BLaER1 (cell line): ENCODE data around the gene EMC8.

Experiments
- H3K27ac ChIP-seq: shearing (Covaris generic); formaldehyde crosslinking; 2 replicates; pipeline ENCODE4 v1.8.1; 2022
- H3K27me3 ChIP-seq: shearing (Covaris generic); formaldehyde crosslinking; 2 replicates; pipeline ENCODE4 v1.8.1; 2022
- H3K36me3 ChIP-seq: shearing (Covaris generic); formaldehyde crosslinking; 2 replicates; pipeline ENCODE4 v1.8.1; 2022
- H3K4me1 ChIP-seq: shearing (Covaris generic); formaldehyde crosslinking; 2 replicates; pipeline ENCODE4 v1.8.1; 2022
- H3K4me2 ChIP-seq: shearing (Covaris generic); formaldehyde crosslinking; 2 replicates; pipeline ENCODE4 v1.8.1; 2022
- H3K4me3 ChIP-seq: shearing (Covaris generic); formaldehyde crosslinking; 2 replicates; pipeline ENCODE4 v1.8.1; 2022
- H3K9ac ChIP-seq: shearing (Covaris generic); formaldehyde crosslinking; 2 replicates; pipeline ENCODE4 v1.8.1; 2022
- H3K9me3 ChIP-seq: shearing (Covaris generic); formaldehyde crosslinking; 2 replicates; pipeline ENCODE4 v1.8.1; 2022
- H4K20me1 ChIP-seq: shearing (Covaris generic); formaldehyde crosslinking; 2 replicates; pipeline ENCODE4 v1.8.1; 2022
- Cebpa-rat ChIP-seq: shearing (Covaris generic); IDR thresholded peaks from 2 replicates; pipeline ENCODE4 v1.8.1; 2022

Gene EMC8

GRCh38 chr16:85799497-85800320, at the start of gene EMC8, which contains the start of gene COX4I1:
Gene EMC8, minus strand, starts transcription at chr16:85799544. Its CDS starts 249 bp downstream, at chr16:85799295.
Gene COX4I1, plus strand, starts transcription at chr16:85799695. Its CDS starts 1,511 bp downstream, at chr16:85801206.
- Histone ChIP-seq H3K4me2 (peak within 1 kb of the TSS; percentile 99), H4K20me1 (peaks cover 90% of the 10 kb centered on the region), H3K27ac (peak within 1 kb of the TSS; percentile 94), H3K4me1 (peaks cover 28% of the 10 kb centered on the region), H3K36me3 (peaks cover 67% of the 10 kb centered on the region), H3K9me3 (no peaks in the 10 kb centered on the region), H3K4me3 (peak within 1 kb of the TSS; percentile 84), H3K9ac (peak within 1 kb of the TSS; percentile 96), H3K27me3 (no peaks in the 10 kb centered on the region)
- TF ChIP-seq Cebpa-rat, result no peak

GRCh38 chr16:85848986-85849385, 49.6 kb upstream of the EMC8 start:
- Histone ChIP-seq H3K4me2 (no peak overlapping the region), H3K4me1 (peaks cover 84% of the 10 kb centered on the region), H3K27ac (no peak overlapping the region), H3K9ac (no peak overlapping the region), H3K27me3 (no peaks in the 10 kb centered on the region), H3K36me3 (no peaks in the 10 kb centered on the region), H3K9me3 (no peaks in the 10 kb centered on the region), H4K20me1 (no peaks in the 10 kb centered on the region), H3K4me3 (no peak overlapping the region)
- no peak for TF ChIP-seq Cebpa-rat

GRCh38 chr16:85847681-85848601, 48.6 kb upstream of the EMC8 start:
- Histone ChIP-seq H3K4me1 (peaks cover 75% of the 10 kb centered on the region), H3K4me3 (no peak overlapping the region), H3K27me3 (no peaks in the 10 kb centered on the region), H3K9me3 (peaks cover 2% of the 10 kb centered on the region; the same call in 1 of the 2 replicates), H3K4me2 (peak overlapping the region; percentile 85), H3K9ac (no peak overlapping the region), H4K20me1 (no peaks in the 10 kb centered on the region), H3K36me3 (no peaks in the 10 kb centered on the region), H3K27ac (peak overlapping the region; percentile 11; the same call in 1 of the 2 replicates)
- TF ChIP-seq Cebpa-rat, result no peak

GRCh38 chr16:85847036-85847435, 47.7 kb upstream of the EMC8 start:
- Histone ChIP-seq H3K4me1 (peaks cover 82% of the 10 kb centered on the region), H3K4me3 (no peak overlapping the region), H3K9ac (no peak overlapping the region), H4K20me1 (no peaks in the 10 kb centered on the region), H3K4me2 (peak overlapping the region; percentile 85), H3K36me3 (no peaks in the 10 kb centered on the region), H3K9me3 (peaks cover 5% of the 10 kb centered on the region; the same call in 1 of the 2 replicates), H3K27me3 (no peaks in the 10 kb centered on the region), H3K27ac (peak overlapping the region; percentile 53; the same call in 1 of the 2 replicates)
- TF ChIP-seq Cebpa-rat, result no peak

GRCh38 chr16:85846461-85846860, 47.1 kb upstream of the EMC8 start:
- Histone ChIP-seq H3K4me1 (peaks cover 81% of the 10 kb centered on the region), H3K36me3 (no peaks in the 10 kb centered on the region), H3K9me3 (peaks cover 5% of the 10 kb centered on the region; the same call in 1 of the 2 replicates), H3K4me3 (no peak overlapping the region), H3K9ac (no peak overlapping the region; the same call in 1 of the 2 replicates), H3K27me3 (no peaks in the 10 kb centered on the region), H4K20me1 (no peaks in the 10 kb centered on the region), H3K27ac (peak overlapping the region; percentile 53), H3K4me2 (peak overlapping the region; percentile 85)
- no peak for TF ChIP-seq Cebpa-rat

GRCh38 chr16:85845266-85845665, 45.9 kb upstream of the EMC8 start:
- TF ChIP-seq Cebpa-rat, result no peak
- H3K27ac ChIP-seq, result no peak overlapping the region
- no peaks in the 10 kb centered on the region for H4K20me1 ChIP-seq
- no peak overlapping the region for H3K4me3 ChIP-seq
- peak overlapping the region; percentile 40 for H3K4me2 ChIP-seq
- no peaks in the 10 kb centered on the region for H3K27me3 ChIP-seq
- peaks cover 5% of the 10 kb centered on the region; the same call in 1 of the 2 replicates for H3K9me3 ChIP-seq
- H3K9ac ChIP-seq, result no peak overlapping the region
- H3K36me3 ChIP-seq, result no peaks in the 10 kb centered on the region
- H3K4me1 ChIP-seq, result peaks cover 81% of the 10 kb centered on the region

GRCh38 chr16:85844786-85845185, 45.4 kb upstream of the EMC8 start:
- no peaks in the 10 kb centered on the region for H4K20me1 ChIP-seq
- H3K9me3 ChIP-seq, result peaks cover 5% of the 10 kb centered on the region; the same call in 1 of the 2 replicates
- no peaks in the 10 kb centered on the region for H3K27me3 ChIP-seq
- H3K4me2 ChIP-seq, result peak overlapping the region; percentile 40
- TF ChIP-seq Cebpa-rat, result no peak
- H3K4me1 ChIP-seq, result peaks cover 82% of the 10 kb centered on the region
- no peak overlapping the region for H3K4me3 ChIP-seq
- no peaks in the 10 kb centered on the region for H3K36me3 ChIP-seq
- H3K9ac ChIP-seq, result no peak overlapping the region
- no peak overlapping the region for H3K27ac ChIP-seq

GRCh38 chr16:85844169-85844481, 44.8 kb upstream of the EMC8 start:
- H3K27me3 ChIP-seq, result no peaks in the 10 kb centered on the region
- H3K9me3 ChIP-seq, result peaks cover 5% of the 10 kb centered on the region; the same call in 1 of the 2 replicates
- H3K27ac ChIP-seq, result no peak overlapping the region
- H3K4me1 ChIP-seq, result peaks cover 82% of the 10 kb centered on the region
- no peak for TF ChIP-seq Cebpa-rat
- no peaks in the 10 kb centered on the region for H4K20me1 ChIP-seq
- no peak overlapping the region for H3K4me3 ChIP-seq
- 0 out of 2 replicates have a peak overlapping the region, but pooled peaks have one; percentile 40 for H3K4me2 ChIP-seq
- no peak overlapping the region for H3K9ac ChIP-seq
- H3K36me3 ChIP-seq, result no peaks in the 10 kb centered on the region

- no peak overlapping the region for H3K4me2 ChIP-seq
- no peak overlapping the region for H3K9ac ChIP-seq
- H3K27me3 ChIP-seq, result no peaks in the 10 kb centered on the region
- H3K36me3 ChIP-seq, result no peaks in the 10 kb centered on the region
- no peaks in the 10 kb centered on the region for H4K20me1 ChIP-seq
- H3K9me3 ChIP-seq, result peaks cover 5% of the 10 kb centered on the region; the same call in 1 of the 2 replicates
- peaks cover 84% of the 10 kb centered on the region for H3K4me1 ChIP-seq
- H3K4me3 ChIP-seq, result no peak overlapping the region
- TF ChIP-seq Cebpa-rat, result no peak
- H3K27ac ChIP-seq, result no peak overlapping the region
These were observed 44.3 kb upstream of the EMC8 start for GRCh38 chr16:85843471-85844168.
